GM12878 (cell line): ENCODE results near the gene ADGRE2. TPM values are rescaled to one million over a fixed set of nuclear protein-coding genes. Genes with fewer than 3 reads are reported as not detected.

Experiments used
- ATAC-seq: fragments of 200-7000 bp; cut with Tn5 transposase; 3 replicates; pipeline ENCODE4 v1.9.1; 2020; ENCODE audit warnings: mild to moderate bottlenecking, moderate library complexity
- BruUV-seq: library from RNA; stranded (reverse); fragments of 400-500 nt; replicated peaks from 2 replicates; lab custom pipeline; 2021; lab: Mats Ljungman, UMichigan
- CTCF ChIA-PET: fragments of 300-600 bp; sonication (Branson Sonifier 250); formaldehyde crosslinking; extraction: SDS; loops from one replicate; lab custom pipeline; 2021; ENCODE audit warnings: inconsistent platforms; lab: Yijun Ruan, JAX
- POLR2A ChIA-PET: fragments of 350-600 bp; formaldehyde crosslinking; extraction: SDS; loops from one replicate; lab custom pipeline; 2021; ENCODE audit warnings: inconsistent platforms; lab: Charles Lee
- RAD21 ChIA-PET: fragments of 300-600 bp; sonication (Branson Sonifier 250); formaldehyde crosslinking; loops from one replicate; lab custom pipeline; 2023; ENCODE audit warnings: antibody characterized with exemption; ENCODE audit not compliant: unreplicated experiment; lab: Charles Lee
- SMC1A ChIA-PET: fragments of 300-600 bp; sonication (Branson Sonifier 250); formaldehyde crosslinking; loops from one replicate; lab custom pipeline; 2023; ENCODE audit not compliant: unreplicated experiment, uncharacterized antibody; lab: Charles Lee
- DNase-seq: peaks from one replicate; pipeline ENCODE4 v3.0.0-alpha.2; 2011; ENCODE audit warnings: low read depth, low spot score
- FAIRE-seq: peaks from 3 replicates; lab custom pipeline; 2011; peaks lifted over from hg19 to GRCh38; lab: Jason Lieb, UNC
- H2AFZ ChIP-seq: 2 replicates; pipeline ENCODE4 v1.6.0; 2011; ENCODE audit warnings: low read depth, low read length, control low read depth; ENCODE audit not compliant: control insufficient read depth
- H3K27ac ChIP-seq: 2 replicates; pipeline ENCODE4 v1.5.1; 2011; ENCODE audit warnings: control low read depth; ENCODE audit not compliant: control insufficient read depth, insufficient read depth
- H3K27me3 ChIP-seq, 2 experiments: replicated peaks in 1 of 2; 2 replicates each; pipeline versions ENCODE4 v1.6.0 to v1.6.1; 2011; ENCODE audit warnings: low read length in 1 of 2; ENCODE audit not compliant: control insufficient read depth in 2 of 2, insufficient read depth in 2 of 2
- H3K36me3 ChIP-seq, 2 experiments: 2 replicates each; pipeline ENCODE4 v1.5.1; 2011; ENCODE audit warnings: low read length in 1 of 2; ENCODE audit not compliant: control insufficient read depth in 2 of 2, insufficient read depth in 2 of 2
- H3K4me1 ChIP-seq: 2 replicates; pipeline ENCODE4 v1.6.1; 2011; ENCODE audit warnings: mild to moderate bottlenecking, low read length, moderate library complexity, mixed read lengths; ENCODE audit not compliant: control insufficient read depth, insufficient read depth
- H3K4me2 ChIP-seq: 2 replicates; pipeline ENCODE4 v1.6.0; 2011; ENCODE audit warnings: control low read depth; ENCODE audit not compliant: control insufficient read depth, insufficient read depth
- H3K4me3 ChIP-seq: fragments of 200-600 bp; sonication (generic); 2 replicates; pipeline ENCODE4 v1.5.1; 2016
- H3K79me2 ChIP-seq: 2 replicates; pipeline ENCODE4 v1.6.0; 2011; ENCODE audit warnings: low read length; ENCODE audit not compliant: control insufficient read depth, insufficient read depth
- H3K9ac ChIP-seq: 2 replicates; pipeline ENCODE4 v1.8.0; 2011; ENCODE audit warnings: low read length, control low read depth, mixed read lengths; ENCODE audit not compliant: control insufficient read depth, insufficient read depth
- H3K9me3 ChIP-seq: replicated peaks from 3 replicates; pipeline ENCODE4 v1.5.1; 2011; ENCODE audit warnings: mild to moderate bottlenecking, low read length; ENCODE audit not compliant: control insufficient read depth, insufficient read depth
- H4K20me1 ChIP-seq: 2 replicates; pipeline ENCODE4 v1.6.0; 2011; ENCODE audit not compliant: control insufficient read depth, insufficient read depth
- FOS ChIP-seq: IDR thresholded peaks from 3 replicates; pipeline ENCODE4 v1.6.1; 2011; ENCODE audit warnings: borderline replicate concordance; ENCODE audit not compliant: insufficient read length; ENCODE audit errors: extremely low read depth
- FOXM1 ChIP-seq: IDR thresholded peaks from 2 replicates; pipeline ENCODE4 v1.6.1; 2012; ENCODE audit warnings: low read depth, mild to moderate bottlenecking, inconsistent platforms, low read length, moderate library complexity
- MEF2A ChIP-seq: IDR thresholded peaks from 2 replicates; pipeline ENCODE4 v1.6.1; 2011; ENCODE audit warnings: low read depth, mild to moderate bottlenecking, low read length, moderate library complexity; ENCODE audit not compliant: insufficient read depth
- POU2F2 ChIP-seq: IDR thresholded peaks from 3 replicates; pipeline ENCODE4 v1.6.1; 2011; ENCODE audit warnings: low read depth, mild to moderate bottlenecking, low read length, borderline replicate concordance
- SMC3 ChIP-seq: IDR thresholded peaks from 2 replicates; pipeline ENCODE4 v1.6.1; 2011; ENCODE audit warnings: low read length, improper control_type of control experiment, borderline replicate concordance
- ZNF24 ChIP-seq: fragments of 450-650 bp; IDR thresholded peaks from 2 replicates; pipeline ENCODE4 v1.6.1; 2017; ENCODE audit warnings: antibody characterized with exemption, mild to moderate bottlenecking
- ZNF384 ChIP-seq: IDR thresholded peaks from 2 replicates; pipeline ENCODE4 v1.6.1; 2012; ENCODE audit warnings: low read depth, mild to moderate bottlenecking, low read length, improper control_type of control experiment, borderline replicate concordance
- WGBS: methylation state at CpG from one replicate; pipeline ENCODE4 v1.1.6; 2016; ENCODE audit warnings: low lambda C conversion rate; ENCODE audit not compliant: insufficient replicate concordance, insufficient coverage; ENCODE audit errors: missing lambda C conversion rate; 5-methylcytosine and 5-hydroxymethylcytosine counted together
- in situ Hi-C: fragments of 300-500 bp; cut with MboI; formaldehyde crosslinking; loops from 9 replicates; pipeline ENCODE4 v1.14.3; 2018; ENCODE audit warnings: mixed read lengths
- intact Hi-C: fragments of 100-400 bp; cut with micrococcal nuclease; formaldehyde crosslinking; loops from one replicate; pipeline ENCODE4 v1.14.2; 2022; ENCODE audit not compliant: unreplicated experiment
- polyA plus RNA-seq, 11 experiments: library from polyadenylated mRNA; depleted of rRNA in 4 of 11; unstranded in 6 of 11; stranded (reverse) in 5 of 11; fragments of >200 nt; fragmentation: Nextera tagmentation in 4 of 11; fragmentation: Illumina TruSeq in 1 of 11; extraction: Ambion mirVana in 4 of 11; extraction: Trizol in 1 of 11; gene quantifications; 1 replicate in 1 of 11; 2 replicates in 10 of 11; pipeline versions ENCODE4 v1.2.1 to v1.2.3, GENCODE V29; 2011 to 2016; ENCODE audit warnings: inconsistent platforms in 2 of 11, missing spikeins in 2 of 11, low read depth in 1 of 11
- total RNA-seq, 4 experiments: library from RNA; depleted of rRNA in 3 of 4; stranded (reverse); fragments of >200 nt in 3 of 4; fragmentation: Illumina TruSeq in 1 of 4; extraction: Trizol in 1 of 4; gene quantifications; 2 replicates each; pipeline versions ENCODE4 v1.2.1 to v1.2.3, GENCODE V29; 2013 to 2021

Gene ADGRE2
- total and polyA plus RNA-seq, 10 of the 15 experiments (the other 5 are each of a cell fraction or from before 2014, with no cell fraction given): 0.15 to 12.7 (median 4.6) TPM

DNA sequence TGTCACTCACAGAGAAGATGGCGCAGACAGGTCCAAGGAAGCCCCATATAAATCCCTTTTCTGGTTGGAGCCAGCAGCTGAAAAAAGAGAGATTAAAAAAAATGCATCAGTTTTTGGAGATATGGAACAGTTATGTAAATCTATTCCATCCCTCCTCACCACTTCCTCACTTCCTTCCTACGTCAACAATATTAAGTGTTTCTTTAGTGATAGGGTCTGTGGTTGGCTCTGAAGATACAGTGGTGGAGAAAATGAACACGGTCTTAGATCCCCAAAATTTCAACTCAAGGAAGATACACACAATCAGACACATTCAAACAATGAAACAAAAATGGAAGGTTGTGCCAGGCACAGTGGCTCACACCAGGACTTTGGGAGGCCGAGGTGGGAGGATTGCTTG lies 31.5 kb downstream of the ADGRE2 start (continued):
- no peak for TF ChIP-seq POU2F2
- TF ChIP-seq FOS: no peak
- TF ChIP-seq FOXM1: no peak
- no peak for TF ChIP-seq SMC3
- no peak for TF ChIP-seq ZNF24
- TF ChIP-seq MEF2A: no peak
- no peak for TF ChIP-seq ZNF384

DNA sequence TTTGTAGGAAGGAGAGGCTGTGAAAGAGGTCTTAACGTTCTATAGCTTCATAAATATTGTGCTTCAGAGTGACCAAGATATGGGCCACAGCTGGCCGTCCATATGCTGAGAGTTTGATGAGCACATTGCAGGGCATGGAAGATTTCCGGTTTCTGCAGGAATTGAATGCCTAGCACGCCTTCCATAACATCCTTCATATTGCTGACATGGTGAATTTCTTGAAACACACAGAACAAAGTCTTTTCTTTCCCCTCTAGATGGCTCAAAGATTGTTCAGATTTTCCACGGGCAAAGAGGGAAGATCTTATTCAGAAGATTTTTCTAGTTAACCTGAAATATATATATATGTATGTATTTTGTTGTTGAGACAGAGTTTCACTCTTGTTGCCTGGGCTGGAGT lies 42.4 kb downstream of the ADGRE2 start:
- no peak for TF ChIP-seq MEF2A
- 27% methylated on average over 5 of the region's 5 CpGs for WGBS
- ChIA-PET POLR2A (no interaction called here), RAD21 (no interaction called here), SMC1A (no interaction called here), CTCF (no interaction called here)
- BruUV-seq: no TSS peak
- no peaks in the 10 kb centered on the region for H3K79me2 ChIP-seq
- H3K9me3 ChIP-seq: no peaks in the 10 kb centered on the region
- H3K4me1 ChIP-seq: no peaks in the 10 kb centered on the region
- ATAC-seq (no peak), FAIRE-seq (no peak), DNase-seq (no peak)
- no peak overlapping the region for H3K9ac ChIP-seq
- no peak overlapping the region for H3K4me3 ChIP-seq
- in situ Hi-C loops: no loop called here
- no peaks in the 10 kb centered on the region for H3K36me3 ChIP-seq
- no peak overlapping the region for H2AFZ ChIP-seq
- H3K27me3 ChIP-seq: no peaks in the 10 kb centered on the region
- intact Hi-C loops: no loop called here
- H3K27ac ChIP-seq: no peak overlapping the region
- H4K20me1 ChIP-seq: no peaks in the 10 kb centered on the region
- no peak overlapping the region for H3K4me2 ChIP-seq
